Measurements from ENCODE around the gene AATK. TPM values are rescaled to one million over a fixed set of nuclear protein-coding genes. Genes with fewer than 3 reads are reported as not detected.

Gene AATK
- total and polyA plus RNA-seq, 8 donors, result 13.3 to 48.5 (median 19.4) TPM

- no peaks in the 10 kb centered on the region for H3K9me3 ChIP-seq
- H3K27ac ChIP-seq, result no peak overlapping the region
- H3K36me3 ChIP-seq, result peaks cover 0 to 8% of the 10 kb centered on the region in 2 donors
- DNase-seq (peak in 1 of 4 donors; percentile 12), ATAC-seq (no peak)
- no peaks in the 10 kb centered on the region for H3K4me1 ChIP-seq
- intact Hi-C loops (cut with DNase I), result no loop called here
- no peak overlapping the region for H3K4me3 ChIP-seq
- H3K27me3 ChIP-seq, result no peaks in the 10 kb centered on the region
- TF ChIP-seq CTCF (IDR thresholded peaks at IDR 0.05), result no peak
Measured at GRCh38 chr17:81210466-81210865, 44.4 kb upstream of the AATK start.

DNA sequence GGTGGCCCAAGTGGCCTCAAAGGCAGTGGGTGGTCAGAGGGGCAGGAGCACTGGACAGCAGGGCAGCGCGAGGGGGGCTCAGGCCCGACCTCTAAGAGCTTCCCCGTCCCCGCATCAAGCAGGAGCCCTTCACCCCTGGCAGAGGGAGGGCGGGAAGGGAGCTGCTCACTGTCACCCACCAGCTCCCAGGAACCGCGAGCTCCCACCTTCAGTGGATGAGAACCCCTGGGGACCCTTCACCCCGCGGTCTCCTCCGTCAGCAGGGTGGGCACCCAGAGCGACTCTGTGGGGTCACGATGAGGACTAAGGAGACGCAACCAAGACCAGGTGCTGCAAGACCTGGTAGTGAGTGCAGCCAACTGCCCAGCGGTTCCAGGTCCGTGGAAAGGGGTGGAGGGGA, 43.1 kb upstream of the AATK start:
- no peak for TF ChIP-seq CTCF (IDR thresholded peaks at IDR 0.05)
- intact Hi-C loops (cut with DNase I), result no loop called here

DNA sequence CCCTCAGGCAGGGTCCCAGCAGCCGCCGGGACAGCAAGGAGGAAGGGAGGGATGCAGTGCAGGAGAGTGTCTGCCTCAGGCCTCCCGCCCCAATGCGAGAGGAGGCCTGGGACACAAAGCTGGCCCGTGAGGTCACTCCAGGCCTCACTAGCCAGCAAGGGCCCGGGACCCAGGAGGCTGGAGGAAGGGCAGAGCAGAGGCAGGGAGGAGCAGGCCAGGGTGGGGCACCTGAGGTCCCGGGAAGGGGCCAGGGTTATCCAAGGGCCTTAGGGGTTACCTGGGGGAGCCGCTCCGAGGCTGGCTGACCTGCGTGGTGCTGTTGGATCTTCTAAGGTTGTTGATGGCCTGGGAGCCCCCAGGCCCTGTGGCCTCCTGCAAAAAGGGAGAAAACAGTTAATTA, 42.6 kb upstream of the AATK start:
- no peak for TF ChIP-seq CTCF (IDR thresholded peaks at IDR 0.05)

More for the DNA sequence above, 43.1 kb upstream of the AATK start:
- Histone ChIP-seq H3K9me3 (no peaks in the 10 kb centered on the region), H3K4me3 (no peak overlapping the region), H3K4me1 (no peaks in the 10 kb centered on the region), H3K36me3 (peaks cover 0 to 8% of the 10 kb centered on the region in 2 donors), H3K27ac (no peak overlapping the region), H3K27me3 (no peaks in the 10 kb centered on the region)
- ATAC-seq, result no peak
- peak in 1 of 4 donors; percentile 55 for DNase-seq

GRCh38 chr17:81207610-81208581, 41.9 kb upstream of the AATK start:
- Histone ChIP-seq H3K36me3 (peaks cover 0 to 16% of the 10 kb centered on the region in 2 donors), H3K9me3 (no peaks in the 10 kb centered on the region), H3K4me3 (no peak overlapping the region), H3K27me3 (no peaks in the 10 kb centered on the region), H3K4me1 (no peaks in the 10 kb centered on the region), H3K27ac (no peak overlapping the region)
- intact Hi-C loops (cut with DNase I), result no loop called here
- TF ChIP-seq CTCF (IDR thresholded peaks at IDR 0.05), result no peak
- DNase-seq, result no peak
- no peak for ATAC-seq

More for the DNA sequence above, 42.6 kb upstream of the AATK start:
- H3K36me3 ChIP-seq, result peaks cover 0 to 8% of the 10 kb centered on the region in 2 donors
- intact Hi-C loops (cut with DNase I), result no loop called here
- no peak overlapping the region for H3K4me3 ChIP-seq
- H3K27me3 ChIP-seq, result no peaks in the 10 kb centered on the region
- no peak overlapping the region for H3K27ac ChIP-seq
- ATAC-seq, result no peak
- no peaks in the 10 kb centered on the region for H3K9me3 ChIP-seq
- DNase-seq, result peak in 1 of 4 donors; percentile 73
- H3K4me1 ChIP-seq, result no peaks in the 10 kb centered on the region

- no peaks in the 10 kb centered on the region for H3K4me1 ChIP-seq
- peaks cover 0 to 16% of the 10 kb centered on the region in 2 donors for H3K36me3 ChIP-seq
- no peaks in the 10 kb centered on the region for H3K27me3 ChIP-seq
- no peak overlapping the region for H3K4me3 ChIP-seq
- ATAC-seq, result no peak
- intact Hi-C loops (cut with DNase I), result no loop called here
- no peaks in the 10 kb centered on the region for H3K9me3 ChIP-seq
- H3K27ac ChIP-seq, result no peak overlapping the region
- TF ChIP-seq CTCF (IDR thresholded peaks at IDR 0.05), result no peak
- no peak for DNase-seq
Measured at GRCh38 chr17:81206657-81207056, 40.6 kb upstream of the AATK start.

Data from left lung (tissue), 10 donors.